NCI-H1105 treated with DMSO at 0.1 percent for 48 hours (cell line): ENCODE measurements around the gene DPP4.
"Not testable (repeated sequence)": the region's sequence is repeated elsewhere in the genome, so short reads cannot be mapped to it uniquely, and the experiment has no call there.

ENCODE experiments used
- DNase-seq: peaks from one replicate; lab custom pipeline; 2025; lab: John Stamatoyannopoulos, UW

Gene DPP4

DNA sequence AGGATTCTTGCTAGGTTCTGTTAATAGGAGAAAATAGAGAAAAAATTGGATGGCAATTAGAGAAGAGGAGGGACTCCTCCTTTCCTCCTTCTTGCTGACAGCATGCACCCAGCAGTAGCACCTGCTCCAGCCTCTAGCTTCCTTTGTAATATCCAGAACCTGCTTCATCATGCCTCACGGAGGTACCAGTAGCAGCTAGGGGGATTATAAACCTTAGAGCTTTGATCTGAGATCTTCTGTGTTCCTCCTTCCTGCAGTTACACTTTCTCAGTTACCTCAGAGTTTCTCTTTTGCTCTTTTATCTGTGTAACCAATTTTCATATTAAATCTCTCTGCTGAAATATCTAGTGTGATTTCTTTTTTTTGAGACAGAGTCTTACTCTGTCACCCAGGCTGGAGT, 16.6 kb downstream of the DPP4 start:
- no peak for DNase-seq

DNA sequence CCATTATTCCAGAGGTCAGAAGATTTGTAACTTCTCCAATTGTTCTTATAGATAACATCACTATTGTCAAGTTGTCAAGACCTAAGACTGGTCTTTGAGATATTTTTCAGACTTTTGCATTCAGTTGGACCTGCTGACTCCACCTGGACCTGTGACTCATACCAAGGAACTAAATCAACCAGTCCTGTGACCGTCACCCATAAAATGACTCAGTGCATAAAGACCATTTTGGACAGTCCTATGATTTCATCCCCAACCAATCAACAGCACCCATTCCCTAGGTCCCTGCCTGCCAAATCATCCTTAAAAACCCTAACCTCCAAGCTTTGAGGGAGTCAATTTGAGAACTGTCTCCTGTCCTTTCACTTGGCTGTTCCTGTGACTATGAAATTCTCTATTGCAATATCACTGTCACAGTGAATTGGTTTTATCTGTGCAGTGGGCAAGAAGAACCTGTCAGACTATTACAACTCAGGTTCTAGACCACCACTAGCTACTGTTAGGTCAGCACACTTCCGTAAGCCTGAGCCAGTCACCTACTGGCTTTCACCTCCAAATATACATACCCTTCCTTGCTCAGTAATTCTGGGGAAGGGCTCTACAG, 17.1 kb downstream of the DPP4 start:
- DNase-seq, result no peak

DNA sequence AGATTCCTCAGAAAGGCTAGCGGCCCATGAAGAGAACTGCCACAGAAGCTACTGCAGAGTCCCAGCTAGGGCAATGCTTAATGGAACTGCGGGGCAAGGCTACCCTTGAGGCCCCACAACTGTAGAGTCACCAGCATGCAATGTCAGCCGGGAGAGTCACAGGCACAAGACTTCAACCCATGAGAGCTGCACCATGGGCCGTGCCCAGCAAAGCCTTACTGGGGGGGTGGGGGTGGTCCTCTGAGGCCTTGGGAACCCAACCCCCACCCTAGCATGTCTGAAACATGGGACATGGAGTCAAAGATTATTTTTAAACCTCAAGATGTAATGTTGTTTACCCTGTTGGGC, 20.2 kb downstream of the DPP4 start:
- DNase-seq, result no peak

DNA sequence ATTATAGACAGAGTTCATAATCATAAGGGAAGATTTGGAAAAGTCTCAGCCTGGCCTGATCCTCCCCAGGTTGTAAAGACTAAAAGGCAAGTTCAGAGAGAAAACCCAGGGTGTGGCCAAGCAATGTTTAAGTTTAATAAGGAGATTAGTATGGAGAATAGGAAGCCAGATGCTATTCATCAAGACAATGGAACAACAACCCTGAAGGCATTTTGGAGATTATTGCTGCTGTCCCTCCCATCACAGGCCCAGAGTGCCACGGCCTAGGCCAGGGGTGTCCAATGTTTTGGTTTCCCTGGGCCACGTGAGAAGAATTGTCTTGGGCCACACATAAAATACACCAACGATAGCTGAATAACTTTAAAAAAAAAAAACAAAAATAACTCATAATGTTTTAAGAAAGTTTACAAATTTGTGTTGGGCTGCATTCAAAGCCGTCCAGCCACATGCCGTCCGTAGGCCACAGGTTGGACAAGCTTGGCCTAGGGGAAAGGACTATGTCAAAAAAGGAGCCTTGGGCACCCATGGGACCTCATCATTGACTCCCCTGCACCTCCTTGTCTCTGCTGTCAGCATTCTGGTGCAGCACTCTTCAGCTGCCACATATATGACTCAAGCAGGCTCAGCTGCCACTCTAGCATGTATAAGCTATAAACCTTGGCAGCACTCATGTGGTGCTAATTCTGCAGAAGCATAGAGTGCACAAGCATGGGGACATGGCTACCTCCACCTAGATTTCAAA, 20.8 kb downstream of the DPP4 start:
- no peak for DNase-seq

DNA sequence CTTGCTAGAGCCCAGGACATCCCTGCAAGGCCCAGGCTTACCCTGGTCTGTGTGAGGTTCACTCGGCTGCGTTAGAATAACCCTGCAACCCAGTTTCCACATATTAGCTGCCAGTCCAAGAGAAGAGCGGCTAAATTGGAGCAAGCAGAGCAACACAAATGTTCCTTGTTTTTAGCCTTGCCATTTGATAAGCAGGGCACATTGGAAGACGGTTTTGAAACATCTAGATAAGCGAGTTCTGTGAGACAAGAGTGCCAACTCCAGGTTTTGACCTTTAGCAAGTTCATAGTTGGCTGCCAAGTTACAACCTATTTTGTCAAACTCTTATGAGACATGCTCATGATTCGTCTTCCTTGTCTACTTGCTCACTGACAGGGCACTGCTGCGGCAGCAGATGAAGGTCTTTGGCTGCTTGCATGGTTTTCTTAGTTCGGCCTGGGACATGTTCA, 23.5 kb downstream of the DPP4 start:
- DNase-seq, result no peak

DNA sequence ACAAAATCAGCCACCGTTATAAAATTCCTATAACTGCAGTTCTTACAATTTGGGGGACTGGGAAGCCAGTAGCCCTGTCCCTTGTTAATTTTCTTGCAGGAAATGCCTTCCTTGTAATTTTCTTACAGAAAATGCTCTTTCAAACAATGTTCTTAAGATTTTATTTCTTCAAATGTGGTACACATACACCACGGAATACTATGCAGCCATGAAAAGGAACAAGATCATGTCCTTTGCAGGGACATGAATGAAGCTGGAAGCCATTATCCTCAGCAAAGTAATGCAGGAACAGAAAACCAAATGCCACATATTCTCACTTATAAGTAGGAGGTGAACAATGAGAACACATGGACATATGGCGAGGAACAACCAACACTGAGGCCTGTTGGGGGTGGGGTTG, 24.9 kb downstream of the DPP4 start:
- not testable (repeated sequence) for DNase-seq

DNA sequence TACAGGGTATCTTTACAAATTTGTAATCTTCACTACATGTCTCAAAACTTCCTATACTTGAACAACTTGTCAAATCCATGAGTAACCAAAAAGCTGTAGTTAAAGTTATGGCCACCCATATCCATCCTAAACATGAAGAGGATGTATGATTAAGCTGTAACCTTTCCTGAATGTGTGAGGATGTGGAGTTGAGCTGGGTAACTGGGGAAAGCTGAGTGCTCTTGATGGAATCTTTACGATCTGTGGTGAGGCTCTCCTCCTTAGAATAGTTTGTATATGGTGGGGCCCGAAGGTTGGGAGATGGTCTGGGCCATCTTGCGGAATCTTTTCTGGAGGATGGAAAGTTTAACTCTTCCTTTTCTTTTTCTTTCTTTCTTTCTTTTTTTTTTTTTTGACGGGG, 29.4 kb downstream of the DPP4 start:
- DNase-seq, result no peak

DNA sequence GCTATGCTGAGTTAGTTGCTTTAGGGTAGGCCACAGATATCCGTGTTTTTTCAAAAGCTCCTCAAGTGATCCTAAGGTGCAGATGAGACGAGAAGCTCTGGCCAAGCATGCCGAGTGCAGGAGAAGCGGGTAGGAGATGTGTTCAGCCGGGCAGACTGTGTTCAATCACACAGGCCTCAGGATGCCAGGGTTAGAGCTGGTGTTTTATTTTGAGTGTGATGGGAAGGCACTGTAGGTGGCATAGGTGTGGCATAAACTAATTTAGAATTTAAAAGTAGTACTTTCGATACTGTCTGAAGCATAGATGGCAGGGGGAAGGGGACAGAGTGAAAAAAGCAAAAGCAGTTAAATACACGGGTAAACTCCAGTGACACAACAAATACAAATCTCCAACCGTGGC, 30.9 kb downstream of the DPP4 start:
- DNase-seq, result no peak

DNA sequence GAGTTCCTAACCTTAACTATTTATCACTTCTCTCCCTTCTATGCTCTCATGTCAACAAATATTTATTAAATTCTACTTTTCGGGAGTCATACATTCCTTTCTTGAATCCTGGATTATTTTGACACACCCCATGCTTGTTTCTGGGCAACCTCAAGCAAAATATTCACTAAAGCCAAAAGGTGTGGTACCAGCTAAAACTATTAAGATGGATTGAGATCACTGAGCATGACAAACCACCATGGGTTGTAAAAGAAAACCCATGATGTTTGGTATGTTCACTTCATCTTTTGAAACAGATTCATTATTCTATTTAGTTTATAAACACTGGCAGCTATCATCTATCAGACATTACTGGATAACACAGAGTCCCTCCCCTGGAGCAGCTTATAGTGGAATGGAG, 32.5 kb downstream of the DPP4 start:
- no peak for DNase-seq

DNA sequence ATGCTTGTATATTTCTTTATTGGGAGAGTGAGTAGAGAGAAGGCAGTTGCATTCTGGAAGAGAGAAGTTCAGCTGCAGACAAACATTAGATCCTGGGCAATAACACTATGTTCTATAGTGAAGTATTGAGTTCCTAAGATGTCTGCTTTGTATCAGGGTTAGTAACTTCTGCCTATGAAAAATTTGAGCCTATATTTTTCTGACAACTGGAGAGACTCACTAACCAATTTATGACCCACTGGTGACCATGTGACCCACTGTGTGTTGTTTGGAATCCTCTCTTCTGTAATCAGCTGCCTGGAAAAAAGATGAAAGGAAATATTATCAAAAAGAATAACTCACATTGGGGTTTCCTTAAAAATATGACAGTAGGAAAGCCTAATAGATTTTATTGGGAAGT, 35.3 kb downstream of the DPP4 start:
- no peak for DNase-seq

DNA sequence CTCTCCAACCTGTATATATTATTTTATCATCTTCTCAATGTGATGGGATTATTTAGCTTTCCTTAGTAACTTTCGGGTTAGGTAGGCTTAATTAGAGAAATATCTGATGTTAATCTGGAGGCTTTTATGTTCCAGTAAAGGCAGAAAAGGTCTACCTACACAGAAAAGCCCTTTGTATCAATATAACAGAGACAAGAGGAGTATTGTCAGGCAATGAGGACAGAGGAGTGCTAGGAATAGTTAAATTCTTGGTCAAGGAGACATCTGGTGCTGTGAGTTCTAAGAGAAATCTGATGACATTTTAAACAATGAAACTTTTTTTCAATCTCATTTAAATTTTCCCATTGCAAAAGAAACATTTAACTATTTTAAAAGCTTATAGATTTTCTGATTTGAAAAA, 36.1 kb downstream of the DPP4 start:
- no peak for DNase-seq

DNA sequence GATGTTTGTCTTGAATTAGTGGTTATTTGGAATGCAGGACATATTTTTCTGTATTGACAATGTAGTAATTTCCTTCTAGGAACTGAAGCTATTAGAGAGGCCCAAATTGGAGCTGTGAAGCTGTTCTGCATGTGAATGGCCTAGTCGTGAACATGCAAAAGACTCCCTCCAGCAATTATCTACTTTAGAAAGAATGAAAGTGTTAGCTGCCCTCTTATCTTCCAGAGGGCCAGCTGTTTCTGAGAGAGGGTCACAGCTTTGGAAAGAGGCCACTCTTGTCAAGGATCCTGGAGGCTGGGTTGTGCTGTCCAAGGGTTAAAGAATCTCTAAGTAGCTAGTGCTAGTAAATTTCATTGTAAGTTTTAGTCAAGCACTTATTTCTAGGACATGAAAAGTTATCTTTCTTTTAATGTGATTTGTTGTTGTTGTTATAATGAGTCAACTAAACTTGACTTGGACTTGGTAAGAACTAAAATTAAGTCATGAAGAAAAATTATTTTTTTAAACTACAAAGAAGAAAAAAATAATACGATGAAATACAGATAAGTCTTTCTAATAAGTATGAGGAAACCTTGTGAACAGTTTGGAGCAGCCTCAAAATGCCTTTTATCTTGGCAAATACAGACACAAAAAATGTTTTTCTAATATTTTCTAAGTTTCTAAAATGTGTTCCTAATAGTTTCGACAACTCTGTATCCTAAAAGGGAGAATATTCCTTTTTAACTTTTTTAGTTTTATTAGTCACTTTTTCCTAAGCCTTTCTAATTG, 36.8 kb downstream of the DPP4 start:
- no peak for DNase-seq

DNA sequence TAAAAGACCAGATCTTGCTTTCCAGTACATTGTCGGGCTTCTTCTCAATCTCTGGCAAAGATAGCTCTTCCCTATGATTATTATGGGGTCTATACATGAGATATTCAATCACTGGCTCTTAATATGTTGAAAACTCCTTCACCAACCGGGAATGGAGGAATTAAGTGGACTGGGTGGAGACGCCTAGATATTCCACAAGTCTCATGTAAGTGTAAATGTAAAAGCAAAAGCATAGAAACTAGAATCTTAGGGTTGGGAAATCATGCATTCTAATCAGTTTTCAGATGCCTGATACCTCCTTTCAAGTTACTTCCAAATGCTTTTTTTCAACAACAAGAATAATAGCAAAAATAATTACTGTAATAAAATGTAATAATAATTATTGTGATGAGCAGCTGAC, 38.0 kb downstream of the DPP4 start:
- no peak for DNase-seq

DNA sequence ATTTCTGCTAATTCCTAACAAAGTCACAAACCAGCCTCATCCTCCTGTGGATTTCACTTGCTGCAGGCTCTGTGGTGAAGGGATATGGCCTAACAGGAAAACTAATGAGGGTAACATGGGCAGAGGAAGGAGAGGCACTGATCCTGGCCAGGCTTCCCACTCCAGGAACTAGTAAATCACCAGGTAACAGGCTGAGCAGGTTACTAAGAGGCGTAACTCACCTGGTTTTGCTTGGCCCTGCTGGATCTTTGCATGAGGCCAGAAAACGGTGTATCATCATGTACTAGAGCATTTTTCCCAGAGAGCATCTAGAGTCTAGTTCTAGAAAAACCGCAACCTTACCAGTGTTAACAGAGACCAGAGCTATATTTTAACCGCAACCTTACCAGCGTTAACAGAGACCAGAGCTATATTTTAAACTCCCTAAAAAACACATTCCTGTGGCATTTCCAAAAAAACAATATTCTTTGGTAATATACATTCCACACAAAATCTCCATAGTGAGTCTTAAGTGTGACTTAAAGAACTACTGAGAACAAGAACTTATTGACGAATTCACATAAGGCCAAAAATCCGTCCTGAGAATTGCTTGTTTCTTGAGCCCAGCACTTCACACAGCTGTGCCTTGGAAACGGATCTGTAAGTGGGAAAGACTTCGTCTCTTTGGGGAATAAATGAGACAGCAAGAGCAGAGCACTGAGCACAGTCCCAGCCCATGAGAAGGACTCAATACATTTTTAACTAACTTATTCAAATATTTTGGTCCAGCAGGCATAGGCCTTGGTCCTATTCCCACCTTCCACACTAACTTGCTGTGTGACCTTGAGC, 43.4 kb downstream of the DPP4 start:
- no peak for DNase-seq

DNA sequence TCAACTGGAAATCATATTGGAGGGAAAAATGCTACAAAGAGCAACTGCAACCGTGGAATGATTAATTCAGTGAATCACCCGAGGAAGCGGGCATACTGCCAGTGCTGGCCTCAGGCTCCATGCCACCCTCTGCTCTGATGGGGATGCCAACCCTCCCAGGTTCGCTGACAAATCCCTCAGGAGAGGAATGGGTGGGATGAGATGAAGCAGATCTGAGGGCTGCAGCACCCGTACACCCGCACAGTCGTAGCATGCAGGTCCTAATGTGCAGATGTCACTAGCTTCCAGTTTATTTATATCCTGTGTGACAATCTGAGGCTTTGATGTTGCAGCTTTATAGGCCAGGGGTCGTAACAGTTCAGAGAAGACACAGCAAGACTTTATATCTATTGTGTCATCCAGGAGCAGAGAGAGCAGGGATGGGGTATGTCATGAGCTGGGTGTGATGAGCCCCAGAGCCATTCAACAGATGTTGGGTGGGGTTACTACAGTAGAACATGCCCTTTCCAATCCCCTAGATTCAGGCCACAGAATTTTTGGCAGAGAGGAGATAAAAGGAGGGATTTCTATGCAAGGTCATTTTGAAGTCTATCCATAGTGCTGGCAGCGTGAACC, 44.6 kb downstream of the DPP4 start:
- no peak for DNase-seq

DNA sequence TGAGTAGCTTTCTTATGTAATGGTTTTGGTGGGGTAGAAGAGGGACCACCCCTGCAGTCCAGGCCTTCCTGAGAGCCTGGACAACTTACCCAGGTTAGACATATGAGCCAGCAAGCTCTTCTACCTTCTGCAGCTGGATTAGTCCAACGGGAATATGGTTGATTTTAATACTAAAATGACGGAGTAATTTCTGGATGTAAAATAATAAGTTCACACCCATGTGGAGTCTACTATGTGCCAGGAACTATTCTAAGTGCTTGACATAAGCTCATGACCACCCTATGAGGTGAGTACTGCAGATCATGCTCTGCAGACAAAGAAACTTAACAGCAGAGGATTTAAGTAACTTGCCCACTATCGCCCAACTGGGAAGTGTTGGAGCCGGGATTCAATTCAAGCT, 45.5 kb downstream of the DPP4 start:
- DNase-seq, result no peak

DNA sequence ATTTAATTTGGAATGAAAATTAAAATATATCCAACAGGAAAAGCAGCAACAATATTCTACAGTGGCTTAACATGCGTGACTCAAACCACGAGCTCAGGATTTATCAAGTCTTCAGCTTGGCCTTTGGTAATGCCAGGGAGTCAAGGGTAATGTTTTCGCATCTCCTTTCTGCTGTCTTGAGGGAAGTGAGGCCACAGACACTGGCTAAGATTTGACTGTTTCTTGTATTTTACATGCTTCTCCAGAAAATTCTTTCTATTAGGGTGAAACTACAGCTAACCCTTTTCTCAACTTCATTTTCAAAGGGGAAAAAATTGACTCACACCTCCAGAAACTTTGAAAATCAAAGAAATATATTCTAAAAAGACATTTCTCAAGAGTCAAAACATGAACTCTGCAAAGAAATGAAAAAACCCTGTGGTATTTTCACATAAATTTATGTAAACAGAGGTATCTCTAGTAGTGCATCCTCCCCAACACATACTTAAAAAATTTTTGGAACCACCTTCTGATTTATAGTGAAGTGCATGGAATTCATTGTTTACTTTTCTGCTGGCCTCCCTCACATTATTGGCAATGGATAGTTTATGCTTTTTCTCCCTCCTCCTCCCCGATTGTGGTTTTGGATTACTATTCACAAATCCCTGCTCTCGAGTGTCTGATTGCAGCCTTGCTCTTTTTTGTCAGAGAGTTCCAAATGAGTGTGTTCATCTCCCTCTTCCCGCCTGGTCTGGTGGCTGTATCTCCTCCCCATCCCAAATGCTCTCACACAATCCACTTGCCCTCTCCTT, 48.7 kb downstream of the DPP4 start:
- DNase-seq, result no peak

DNA sequence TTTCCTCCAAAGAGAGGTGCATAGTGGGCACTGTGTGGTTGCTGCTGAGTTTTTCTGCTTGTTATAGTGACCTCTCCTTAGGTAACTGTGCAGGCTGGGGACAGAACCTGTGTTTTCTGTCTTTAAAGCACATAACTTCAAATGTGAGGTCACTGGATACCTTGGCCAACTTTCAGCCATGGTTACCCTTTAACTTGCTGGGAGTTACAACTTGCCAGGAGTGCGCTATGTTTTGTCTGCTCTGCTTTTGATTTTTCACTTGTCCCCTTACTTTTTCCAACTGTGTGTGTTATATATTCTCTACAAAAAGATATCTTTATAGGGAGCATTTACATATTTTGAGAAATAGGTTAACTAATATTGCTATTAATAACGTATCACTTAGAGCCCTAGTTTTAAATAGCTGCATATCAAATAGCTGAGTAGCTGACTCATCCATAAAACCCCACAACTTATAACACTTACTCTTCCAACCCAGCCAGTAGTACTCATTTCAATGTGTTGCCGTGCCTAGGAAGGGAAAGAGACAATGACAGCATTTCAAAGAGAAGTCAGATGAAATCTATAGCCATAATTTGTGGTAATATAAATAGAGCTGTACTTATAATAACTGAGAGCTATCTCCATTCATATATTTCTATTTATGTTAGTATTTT, 51.6 kb downstream of the DPP4 start:
- no peak for DNase-seq

DNA sequence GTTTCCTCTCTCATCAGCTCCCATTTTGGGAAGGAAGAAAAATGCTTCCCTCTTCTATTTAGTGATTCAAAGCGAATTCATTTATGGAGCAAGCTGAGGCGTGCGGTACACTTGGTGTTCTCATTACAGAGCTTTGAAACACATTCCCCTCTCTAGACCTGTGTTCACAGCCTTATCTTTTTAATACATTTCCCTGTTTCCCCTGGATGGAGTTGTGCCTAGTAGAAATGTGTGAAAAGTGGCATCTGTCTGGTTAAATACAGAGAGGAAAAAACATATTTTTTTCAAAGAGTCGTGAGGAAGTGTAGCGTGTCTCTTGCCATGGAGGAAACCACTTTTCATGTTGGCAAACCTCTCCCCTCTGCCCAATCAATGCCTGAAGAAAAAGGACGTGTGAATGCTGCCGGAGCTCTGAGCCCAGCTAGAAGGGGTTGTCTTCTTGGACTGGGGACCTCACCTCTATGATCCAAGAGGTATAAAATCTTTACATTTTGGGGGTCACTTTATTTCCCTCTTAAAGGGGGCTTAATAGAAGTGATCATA, 52.4 kb downstream of the DPP4 start:
- no peak for DNase-seq

DNA sequence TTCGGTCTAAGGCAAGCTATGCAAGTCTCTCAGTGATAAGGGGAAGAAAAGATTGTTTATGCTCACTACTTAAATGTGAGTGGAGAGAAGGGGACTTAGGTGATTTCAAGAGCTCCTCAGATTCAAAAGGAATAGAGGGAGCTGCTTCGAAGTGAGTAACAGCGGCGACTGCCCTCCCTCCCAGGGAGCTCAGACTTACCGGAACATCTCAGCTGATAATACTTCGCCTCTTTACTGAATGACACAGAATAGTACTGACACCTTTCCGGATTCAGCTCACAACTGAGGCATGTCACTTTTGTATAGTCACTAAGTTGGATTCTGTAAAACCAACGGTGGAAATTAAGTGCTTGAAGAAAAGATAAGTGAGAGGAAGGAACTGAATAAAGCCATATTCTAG, 55.5 kb downstream of the DPP4 start:
- DNase-seq, result no peak
